ENCODE measurements around the gene KRT12. TPM values are rescaled to one million over a fixed set of nuclear protein-coding genes. Genes with fewer than 3 reads are reported as not detected.
"Not testable (repeated sequence)": the region's sequence is repeated elsewhere in the genome, so short reads cannot be mapped to it uniquely, and the experiment has no call there.

Gene KRT12
- total RNA-seq, 1 donor from 2014 or later: not detected

- Histone ChIP-seq H3K27me3 (ENCODE audit: control insufficient read depth in 3 of 3, insufficient read depth in 3 of 3, low read length in 3 of 3) (peaks cover 0 to 15% (median 4%) of the 10 kb centered on the region in 3 donors), H3K4me3 (ENCODE audit: low read length in 3 of 3) (no peak overlapping the region), H3K9me3 (ENCODE audit: control insufficient read depth in 3 of 3, low read length in 3 of 3) (no peaks in the 10 kb centered on the region), H3K4me1 (ENCODE audit: control insufficient read depth in 3 of 3, insufficient read depth in 3 of 3, low read length in 3 of 3) (no peaks in the 10 kb centered on the region), H3K27ac (ENCODE audit: low read depth, low read length) (no peak overlapping the region), H3K36me3 (ENCODE audit: control insufficient read depth in 3 of 3, insufficient read depth in 3 of 3, low read length in 3 of 3) (no peaks in the 10 kb centered on the region), H3K9ac (ENCODE audit: low read depth in 1 of 3, low read length in 3 of 3) (no peak overlapping the region)
Observed at GRCh38 chr17:40864661-40865390, 2.2 kb downstream of the KRT12 start.

GRCh38 chr17:40862985-40863733 lies 3.9 kb downstream of the KRT12 start:
- no peaks in the 10 kb centered on the region for H3K4me1 ChIP-seq (ENCODE audit: control insufficient read depth in 3 of 3, insufficient read depth in 3 of 3, low read length in 3 of 3)
- no peak overlapping the region for H3K9ac ChIP-seq (ENCODE audit: low read depth in 1 of 3, low read length in 3 of 3)
- no peak overlapping the region for H3K4me3 ChIP-seq (ENCODE audit: low read length in 3 of 3)
- peaks cover 0 to 15% (median 4%) of the 10 kb centered on the region in 3 donors for H3K27me3 ChIP-seq (ENCODE audit: control insufficient read depth in 3 of 3, insufficient read depth in 3 of 3, low read length in 3 of 3)
- H3K9me3 ChIP-seq (ENCODE audit: control insufficient read depth in 3 of 3, low read length in 3 of 3): no peaks in the 10 kb centered on the region
- H3K36me3 ChIP-seq (ENCODE audit: control insufficient read depth in 3 of 3, insufficient read depth in 3 of 3, low read length in 3 of 3): no peaks in the 10 kb centered on the region
- no peak overlapping the region for H3K27ac ChIP-seq (ENCODE audit: low read depth, low read length)

GRCh38 chr17:40859536-40859935 lies 7.5 kb downstream of the KRT12 start:
- H3K27ac ChIP-seq (ENCODE audit: low read depth, low read length): no peak overlapping the region
- no peak overlapping the region for H3K9ac ChIP-seq (ENCODE audit: low read depth in 1 of 3, low read length in 3 of 3)
- no peaks in the 10 kb centered on the region for H3K36me3 ChIP-seq (ENCODE audit: control insufficient read depth in 3 of 3, insufficient read depth in 3 of 3, low read length in 3 of 3)
- peaks cover 0 to 11% (median 4%) of the 10 kb centered on the region in 3 donors for H3K27me3 ChIP-seq (ENCODE audit: control insufficient read depth in 3 of 3, insufficient read depth in 3 of 3, low read length in 3 of 3)
- H3K4me3 ChIP-seq (ENCODE audit: low read length in 3 of 3): no peak overlapping the region
- H3K4me1 ChIP-seq (ENCODE audit: control insufficient read depth in 3 of 3, insufficient read depth in 3 of 3, low read length in 3 of 3): peaks cover 0 to 3% (median 0%) of the 10 kb centered on the region in 3 donors
- H3K9me3 ChIP-seq (ENCODE audit: control insufficient read depth in 3 of 3, low read length in 3 of 3): no peaks in the 10 kb centered on the region

DNA sequence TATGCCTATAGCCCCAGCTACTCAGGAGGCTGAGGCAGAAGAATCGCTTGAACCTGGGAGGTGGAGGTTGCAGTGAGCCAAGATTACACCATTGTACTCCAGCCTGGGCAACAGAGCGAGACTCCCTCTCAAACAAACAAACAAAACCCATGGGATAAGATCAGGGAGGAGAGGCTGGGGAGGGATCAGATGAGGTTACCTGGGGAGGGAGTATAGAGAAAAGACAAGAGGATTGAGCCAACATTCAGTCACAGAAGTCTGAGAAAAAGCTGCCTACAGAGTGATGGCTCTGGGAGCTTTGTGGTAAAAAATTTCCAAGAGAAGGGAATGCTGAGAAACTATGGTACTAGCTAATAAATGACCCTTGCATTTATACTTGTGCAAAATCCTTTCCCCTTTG lies 8.4 kb downstream of the KRT12 start:
- not testable (repeated sequence) for H3K27ac ChIP-seq (ENCODE audit: low read depth, low read length); H3K36me3 ChIP-seq (ENCODE audit: control insufficient read depth in 3 of 3, insufficient read depth in 3 of 3, low read length in 3 of 3); H3K4me3 ChIP-seq (ENCODE audit: low read length in 3 of 3); H3K9ac ChIP-seq (ENCODE audit: low read depth in 1 of 3, low read length in 3 of 3); H3K4me1 ChIP-seq (ENCODE audit: control insufficient read depth in 3 of 3, insufficient read depth in 3 of 3, low read length in 3 of 3); H3K27me3 ChIP-seq (ENCODE audit: control insufficient read depth in 3 of 3, insufficient read depth in 3 of 3, low read length in 3 of 3); H3K9me3 ChIP-seq (ENCODE audit: control insufficient read depth in 3 of 3, low read length in 3 of 3)

DNA sequence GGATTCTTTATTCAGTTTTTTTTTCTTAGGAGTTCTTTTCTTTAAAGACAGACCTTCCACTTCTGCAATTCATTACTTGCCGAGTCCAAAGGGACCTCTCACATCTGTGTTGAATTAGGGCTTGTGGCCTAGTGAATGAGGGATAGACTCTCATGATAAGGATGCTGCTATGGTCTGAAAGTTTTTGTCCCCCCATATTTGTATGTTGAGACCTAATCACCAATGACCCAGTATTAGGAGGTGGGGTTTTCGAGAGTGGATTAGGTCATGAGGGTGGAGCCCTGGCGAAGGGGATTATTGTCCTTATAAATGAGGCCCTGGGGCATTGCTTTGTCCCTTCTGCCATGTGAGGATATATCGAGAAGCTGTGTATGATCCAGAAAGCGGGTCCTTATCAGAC lies 9.5 kb downstream of the KRT12 start:
- no peaks in the 10 kb centered on the region for H3K36me3 ChIP-seq (ENCODE audit: control insufficient read depth in 3 of 3, insufficient read depth in 3 of 3, low read length in 3 of 3)
- H3K9ac ChIP-seq (ENCODE audit: low read depth in 1 of 3, low read length in 3 of 3): no peak overlapping the region
- no peaks in the 10 kb centered on the region for H3K9me3 ChIP-seq (ENCODE audit: control insufficient read depth in 3 of 3, low read length in 3 of 3)
- H3K4me1 ChIP-seq (ENCODE audit: control insufficient read depth in 3 of 3, insufficient read depth in 3 of 3, low read length in 3 of 3): peaks cover 0 to 3% (median 0%) of the 10 kb centered on the region in 3 donors
- no peak overlapping the region for H3K4me3 ChIP-seq (ENCODE audit: low read length in 3 of 3)
- no peaks in the 10 kb centered on the region for H3K27me3 ChIP-seq (ENCODE audit: control insufficient read depth in 3 of 3, insufficient read depth in 3 of 3, low read length in 3 of 3)
- H3K27ac ChIP-seq (ENCODE audit: low read depth, low read length): no peak overlapping the region

DNA sequence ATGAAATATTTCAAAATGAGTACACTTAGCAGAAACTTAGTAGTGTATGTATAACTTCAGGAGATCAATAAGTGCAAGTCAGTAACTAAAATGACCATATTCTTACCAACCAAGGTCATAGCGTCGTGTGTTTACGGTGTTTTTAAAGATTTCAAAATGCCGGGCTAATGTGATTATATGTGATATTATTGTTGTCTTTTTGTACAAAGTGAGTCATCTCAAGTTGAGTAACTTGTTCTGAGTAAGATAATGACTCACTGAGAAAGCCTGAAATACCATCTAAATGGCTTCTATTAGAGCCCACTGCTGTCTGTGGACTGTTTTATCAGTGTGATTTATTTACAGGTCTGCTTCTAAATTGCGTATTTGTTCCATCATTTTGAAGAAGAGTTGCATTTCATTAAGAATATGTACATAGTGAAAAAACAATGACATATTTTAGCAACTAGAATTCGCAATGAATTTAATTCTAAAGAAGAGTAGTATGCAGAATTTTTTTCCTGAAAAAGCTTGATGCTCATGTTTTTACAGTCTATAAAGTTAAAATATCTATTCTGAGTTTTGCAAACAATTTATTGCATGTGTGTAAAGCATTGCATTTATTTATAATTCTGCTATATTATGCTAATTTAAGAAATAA lies 12.7 kb downstream of the KRT12 start:
- Histone ChIP-seq H3K36me3 (ENCODE audit: control insufficient read depth in 3 of 3, insufficient read depth in 3 of 3, low read length in 3 of 3) (no peaks in the 10 kb centered on the region), H3K4me1 (ENCODE audit: control insufficient read depth in 3 of 3, insufficient read depth in 3 of 3, low read length in 3 of 3) (peaks cover 0 to 3% (median 0%) of the 10 kb centered on the region in 3 donors), H3K9ac (ENCODE audit: low read depth in 1 of 3, low read length in 3 of 3) (no peak overlapping the region), H3K4me3 (ENCODE audit: low read length in 3 of 3) (no peak overlapping the region), H3K27ac (ENCODE audit: low read depth, low read length) (no peak overlapping the region), H3K27me3 (ENCODE audit: control insufficient read depth in 3 of 3, insufficient read depth in 3 of 3, low read length in 3 of 3) (no peaks in the 10 kb centered on the region), H3K9me3 (ENCODE audit: control insufficient read depth in 3 of 3, low read length in 3 of 3) (no peaks in the 10 kb centered on the region)

- H3K4me3 ChIP-seq (ENCODE audit: low read length in 3 of 3): no peak overlapping the region
- H3K9me3 ChIP-seq (ENCODE audit: control insufficient read depth in 3 of 3, low read length in 3 of 3): no peaks in the 10 kb centered on the region
- no peaks in the 10 kb centered on the region for H3K36me3 ChIP-seq (ENCODE audit: control insufficient read depth in 3 of 3, insufficient read depth in 3 of 3, low read length in 3 of 3)
- no peaks in the 10 kb centered on the region for H3K27me3 ChIP-seq (ENCODE audit: control insufficient read depth in 3 of 3, insufficient read depth in 3 of 3, low read length in 3 of 3)
- H3K27ac ChIP-seq (ENCODE audit: low read depth, low read length): no peak overlapping the region
- no peaks in the 10 kb centered on the region for H3K4me1 ChIP-seq (ENCODE audit: control insufficient read depth in 3 of 3, insufficient read depth in 3 of 3, low read length in 3 of 3)
- no peak overlapping the region for H3K9ac ChIP-seq (ENCODE audit: low read depth in 1 of 3, low read length in 3 of 3)
Observed at GRCh38 chr17:40852364-40852763, 14.7 kb downstream of the KRT12 start.

DNA sequence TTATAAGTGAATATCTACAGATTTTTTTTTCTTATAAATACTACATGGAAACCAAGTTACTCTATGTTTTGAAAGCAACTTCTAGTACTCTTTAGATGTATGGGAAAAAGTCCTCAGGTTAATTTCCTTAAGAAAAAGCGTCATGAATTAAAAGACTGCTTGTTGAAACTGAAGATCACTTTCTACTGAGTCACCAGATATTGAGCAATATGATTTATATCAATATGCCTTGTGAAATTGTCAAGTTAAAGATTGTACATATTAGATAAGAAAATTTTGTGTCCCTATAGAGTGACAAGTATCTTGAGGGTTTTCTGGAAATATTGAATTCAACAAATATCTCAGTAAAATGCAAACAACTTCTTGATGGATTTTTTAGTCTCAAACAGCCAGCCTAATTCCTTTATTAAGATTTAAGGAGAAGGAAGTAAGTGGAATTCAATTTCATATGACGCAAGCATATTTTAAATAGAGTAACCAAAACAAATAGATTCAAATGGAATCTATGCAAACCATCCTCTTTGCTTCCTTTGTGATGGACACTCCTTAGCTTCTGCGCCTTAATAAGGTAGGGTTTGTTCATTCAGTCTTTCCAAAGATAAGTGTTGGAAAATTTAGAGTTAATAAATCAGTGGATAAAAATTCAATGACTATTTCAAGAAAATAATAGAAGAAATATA lies 16.6 kb downstream of the KRT12 start:
- no peaks in the 10 kb centered on the region for H3K4me1 ChIP-seq (ENCODE audit: control insufficient read depth in 3 of 3, insufficient read depth in 3 of 3, low read length in 3 of 3)
- no peak overlapping the region for H3K27ac ChIP-seq (ENCODE audit: low read depth, low read length)
- no peaks in the 10 kb centered on the region for H3K9me3 ChIP-seq (ENCODE audit: control insufficient read depth in 3 of 3, low read length in 3 of 3)
- H3K27me3 ChIP-seq (ENCODE audit: control insufficient read depth in 3 of 3, insufficient read depth in 3 of 3, low read length in 3 of 3): no peaks in the 10 kb centered on the region
- no peak overlapping the region for H3K4me3 ChIP-seq (ENCODE audit: low read length in 3 of 3)
- H3K36me3 ChIP-seq (ENCODE audit: control insufficient read depth in 3 of 3, insufficient read depth in 3 of 3, low read length in 3 of 3): no peaks in the 10 kb centered on the region
- H3K9ac ChIP-seq (ENCODE audit: low read depth in 1 of 3, low read length in 3 of 3): no peak overlapping the region

- H3K27me3 ChIP-seq (ENCODE audit: control insufficient read depth in 3 of 3, insufficient read depth in 3 of 3, low read length in 3 of 3): no peaks in the 10 kb centered on the region
- H3K9me3 ChIP-seq (ENCODE audit: control insufficient read depth in 3 of 3, low read length in 3 of 3): no peaks in the 10 kb centered on the region
- H3K4me1 ChIP-seq (ENCODE audit: control insufficient read depth in 3 of 3, insufficient read depth in 3 of 3, low read length in 3 of 3): no peaks in the 10 kb centered on the region
- no peak overlapping the region for H3K27ac ChIP-seq (ENCODE audit: low read depth, low read length)
- no peaks in the 10 kb centered on the region for H3K36me3 ChIP-seq (ENCODE audit: control insufficient read depth in 3 of 3, insufficient read depth in 3 of 3, low read length in 3 of 3)
- H3K9ac ChIP-seq (ENCODE audit: low read depth in 1 of 3, low read length in 3 of 3): no peak overlapping the region
- H3K4me3 ChIP-seq (ENCODE audit: low read length in 3 of 3): no peak overlapping the region
Observed at GRCh38 chr17:40849723-40850122, 17.3 kb downstream of the KRT12 start.

Data from skeletal muscle tissue (tissue), 4 donors.